Measurements from ENCODE around the gene C2orf81.
A peak's percentile ranks its signal among the peaks of the same experiment; 100 is the strongest.

The C2orf81 gene

DNA sequence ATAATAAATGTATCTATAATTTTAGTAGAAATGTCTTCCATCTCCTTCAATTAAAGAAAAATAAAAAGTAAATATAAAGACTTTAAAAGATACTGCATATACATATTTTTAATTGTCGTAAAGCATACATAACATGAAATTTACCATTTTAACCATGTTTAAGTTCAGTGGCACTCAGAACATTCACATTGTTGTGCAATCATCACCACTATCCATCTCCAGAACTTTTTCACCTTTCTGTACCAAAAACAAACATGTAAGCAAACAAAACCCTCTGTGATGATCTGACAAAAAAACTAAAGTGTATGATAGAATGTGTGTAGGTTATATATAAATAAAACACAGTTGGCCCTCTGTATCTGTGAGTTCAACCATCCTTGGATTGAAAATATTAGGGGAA is 27.9 kb downstream of the C2orf81 start:
- no peak for DNase-seq (ENCODE audit: insufficient read length, low spot score)
- no peak for FAIRE-seq
- TF ChIP-seq TAF1 (IDR thresholded peaks at IDR 0.05; ENCODE audit: low read depth, low read length) (no peak), PAX5 (IDR thresholded peaks at IDR 0.05; ENCODE audit: insufficient read depth, low read length, severe bottlenecking) (no peak), POU2F2 (IDR thresholded peaks at IDR 0.05; ENCODE audit: low read depth, low read length) (no peak), POLR2A (IDR thresholded peaks at IDR 0.05; ENCODE audit: low read depth, low read length) (no peak), SPI1 (IDR thresholded peaks at IDR 0.05; ENCODE audit: low read depth, low read length) (no peak), POLR2AphosphoS5 (IDR thresholded peaks at IDR 0.05; ENCODE audit: low read depth, low read length) (no peak)

DNA sequence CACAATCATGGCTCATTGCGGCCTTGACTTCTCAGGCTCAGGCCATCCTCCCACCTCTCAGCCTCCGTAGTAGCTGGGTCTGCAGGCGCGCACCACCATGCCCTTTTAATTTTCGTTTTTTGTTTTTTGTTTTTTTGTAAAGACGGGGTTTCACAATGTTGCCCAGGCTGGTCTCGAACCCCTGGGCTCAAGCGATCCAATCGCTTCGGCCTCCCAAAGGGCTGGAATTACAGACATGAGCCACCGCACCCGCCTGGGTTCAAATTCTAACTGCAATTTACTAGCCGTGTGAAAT is 29.0 kb downstream of the C2orf81 start:
- FAIRE-seq = no peak
- DNase-seq (ENCODE audit: insufficient read length, low spot score) = no peak
- TF ChIP-seq SPI1 (IDR thresholded peaks at IDR 0.05; ENCODE audit: low read depth, low read length) = no peak
- TF ChIP-seq PAX5 (IDR thresholded peaks at IDR 0.05; ENCODE audit: insufficient read depth, low read length, severe bottlenecking) = no peak
- no peak for TF ChIP-seq POU2F2 (IDR thresholded peaks at IDR 0.05; ENCODE audit: low read depth, low read length)
- no peak for TF ChIP-seq POLR2A (IDR thresholded peaks at IDR 0.05; ENCODE audit: low read depth, low read length)
- TF ChIP-seq TAF1 (IDR thresholded peaks at IDR 0.05; ENCODE audit: low read depth, low read length) = no peak
- TF ChIP-seq POLR2AphosphoS5 (IDR thresholded peaks at IDR 0.05; ENCODE audit: low read depth, low read length) = no peak

DNA sequence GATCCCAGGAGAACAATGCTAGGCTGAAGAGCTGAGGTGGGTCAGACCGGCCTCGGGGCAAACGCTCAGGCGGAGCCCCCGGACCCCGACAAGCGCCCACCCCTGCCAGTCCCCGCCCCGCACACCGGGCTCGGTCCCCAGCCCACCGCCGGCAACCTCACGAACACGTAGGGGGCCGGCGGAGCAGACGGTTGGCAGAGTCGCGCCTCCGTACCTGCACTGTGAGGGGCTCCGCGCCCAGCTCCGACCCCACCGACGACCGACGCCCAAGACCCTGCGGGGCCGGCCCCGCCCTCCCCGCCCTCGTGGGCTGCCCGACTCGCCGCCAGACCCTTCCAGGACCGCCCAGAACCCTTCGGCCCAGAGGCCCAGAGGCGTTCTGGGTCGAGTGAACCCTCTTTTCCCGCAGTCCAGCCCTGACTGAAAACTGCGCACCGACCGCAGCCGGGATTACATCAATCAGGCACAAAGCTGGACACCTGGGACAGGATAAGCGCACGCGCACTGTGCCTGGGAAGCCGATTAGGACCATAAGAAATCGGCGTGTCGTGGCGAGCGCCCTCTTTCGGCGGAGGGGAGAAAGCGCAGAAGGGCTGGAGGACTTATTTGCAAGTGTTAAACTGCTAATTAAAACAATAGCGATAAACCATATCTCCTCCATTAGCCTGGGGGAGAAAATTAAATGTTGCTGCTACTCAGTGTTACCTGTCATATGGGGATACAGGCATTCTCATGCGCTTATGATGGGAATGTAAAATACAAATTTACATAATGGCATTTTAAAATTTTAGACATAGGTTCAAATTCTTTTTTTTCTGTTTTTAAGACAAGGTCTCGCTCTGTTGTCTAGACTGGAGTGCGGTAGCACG is 29.6 kb downstream of the C2orf81 start:
- no peak for TF ChIP-seq PAX5 (IDR thresholded peaks at IDR 0.05; ENCODE audit: insufficient read depth, low read length, severe bottlenecking)
- peak; percentile 66; the same call in 1 of the 2 replicates for TF ChIP-seq POLR2AphosphoS5 (IDR thresholded peaks at IDR 0.05; ENCODE audit: low read depth, low read length)
- peak; percentile 36; the same call in 1 of the 2 replicates for TF ChIP-seq TAF1 (IDR thresholded peaks at IDR 0.05; ENCODE audit: low read depth, low read length)
- peak; percentile 62; the same call in 1 of the 2 replicates for TF ChIP-seq POLR2A (IDR thresholded peaks at IDR 0.05; ENCODE audit: low read depth, low read length)
- peak; percentile 97 for FAIRE-seq
- peak; percentile 84 for DNase-seq (ENCODE audit: insufficient read length, low spot score)

- TF ChIP-seq PAX5 (IDR thresholded peaks at IDR 0.05; ENCODE audit: insufficient read depth, low read length, severe bottlenecking) = no peak
- no peak for TF ChIP-seq POLR2A (IDR thresholded peaks at IDR 0.05; ENCODE audit: low read depth, low read length)
- no peak for TF ChIP-seq SPI1 (IDR thresholded peaks at IDR 0.05; ENCODE audit: low read depth, low read length)
- TF ChIP-seq POU2F2 (IDR thresholded peaks at IDR 0.05; ENCODE audit: low read depth, low read length) = no peak
- no peak for TF ChIP-seq POLR2AphosphoS5 (IDR thresholded peaks at IDR 0.05; ENCODE audit: low read depth, low read length)
- no peak for TF ChIP-seq TAF1 (IDR thresholded peaks at IDR 0.05; ENCODE audit: low read depth, low read length)
- no peak for DNase-seq (ENCODE audit: insufficient read length, low spot score)
- FAIRE-seq = peak; percentile 52
These were observed 30.2 kb downstream of the C2orf81 start for GRCh38 chr2:74391209-74391579.

DNA sequence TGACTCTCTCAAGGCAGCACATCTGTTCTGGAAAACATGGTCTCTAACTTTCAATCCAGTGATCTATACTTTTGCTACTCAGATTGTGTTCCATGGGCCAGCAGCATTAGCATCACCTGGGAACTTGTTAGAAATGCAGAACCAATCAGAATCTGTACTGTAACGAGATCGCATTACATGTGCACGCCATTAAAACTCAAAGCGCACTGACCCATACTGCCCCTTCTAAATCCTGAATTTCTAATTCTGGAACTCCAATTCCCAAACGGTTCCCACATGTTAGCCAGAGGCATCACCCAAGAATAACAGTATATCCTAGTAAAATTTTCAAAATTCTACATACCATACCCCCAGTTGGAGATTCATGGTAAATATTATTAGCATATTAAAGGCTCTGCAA is 30.8 kb downstream of the C2orf81 start:
- no peak for FAIRE-seq
- TF ChIP-seq PAX5 (IDR thresholded peaks at IDR 0.05; ENCODE audit: insufficient read depth, low read length, severe bottlenecking) (no peak), TAF1 (IDR thresholded peaks at IDR 0.05; ENCODE audit: low read depth, low read length) (no peak), SPI1 (IDR thresholded peaks at IDR 0.05; ENCODE audit: low read depth, low read length) (no peak), POLR2A (IDR thresholded peaks at IDR 0.05; ENCODE audit: low read depth, low read length) (no peak), POLR2AphosphoS5 (IDR thresholded peaks at IDR 0.05; ENCODE audit: low read depth, low read length) (no peak), POU2F2 (IDR thresholded peaks at IDR 0.05; ENCODE audit: low read depth, low read length) (no peak)

DNA sequence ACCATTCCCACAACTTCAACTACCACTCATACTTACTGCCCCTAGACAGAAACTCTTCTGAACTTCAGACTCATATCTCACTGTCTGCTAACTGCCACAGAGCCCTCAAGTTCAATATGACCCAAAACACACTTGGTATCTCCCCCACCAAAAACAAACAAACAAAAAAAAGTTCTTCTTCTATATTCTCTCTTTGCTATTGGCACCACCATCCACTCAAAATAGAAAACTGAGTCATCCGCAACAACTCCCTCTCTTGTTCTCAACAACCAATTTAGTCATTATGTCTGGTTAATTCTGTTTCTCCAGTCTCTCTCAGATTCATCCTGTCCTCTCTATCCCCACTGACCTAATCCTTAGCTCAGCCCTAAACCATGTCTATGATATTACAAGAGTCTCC is 34.1 kb downstream of the C2orf81 start:
- FAIRE-seq = no peak
- TF ChIP-seq SPI1 (IDR thresholded peaks at IDR 0.05; ENCODE audit: low read depth, low read length) (no peak), POU2F2 (IDR thresholded peaks at IDR 0.05; ENCODE audit: low read depth, low read length) (no peak), PAX5 (IDR thresholded peaks at IDR 0.05; ENCODE audit: insufficient read depth, low read length, severe bottlenecking) (no peak), TAF1 (IDR thresholded peaks at IDR 0.05; ENCODE audit: low read depth, low read length) (no peak)
- no peak for DNase-seq (ENCODE audit: insufficient read length, low spot score)

More for the DNA sequence above, 30.8 kb downstream of the C2orf81 start:
- DNase-seq (ENCODE audit: insufficient read length, low spot score) = no peak

- FAIRE-seq = no peak
These were observed 36.0 kb downstream of the C2orf81 start for GRCh38 chr2:74385396-74385795.

GRCh38 chr2:74384051-74384450 is 37.4 kb downstream of the C2orf81 start:
- FAIRE-seq = no peak
- TF ChIP-seq TAF1 (IDR thresholded peaks at IDR 0.05; ENCODE audit: low read depth, low read length) (no peak), POLR2A (IDR thresholded peaks at IDR 0.05; ENCODE audit: low read depth, low read length) (no peak), POLR2AphosphoS5 (IDR thresholded peaks at IDR 0.05; ENCODE audit: low read depth, low read length) (no peak), SPI1 (IDR thresholded peaks at IDR 0.05; ENCODE audit: low read depth, low read length) (no peak), PAX5 (IDR thresholded peaks at IDR 0.05; ENCODE audit: insufficient read depth, low read length, severe bottlenecking) (no peak), POU2F2 (IDR thresholded peaks at IDR 0.05; ENCODE audit: low read depth, low read length) (no peak)

More at GRCh38 chr2:74385396-74385795, 36.0 kb downstream of the C2orf81 start:
- no peak for DNase-seq (ENCODE audit: insufficient read length, low spot score)
- TF ChIP-seq SPI1 (IDR thresholded peaks at IDR 0.05; ENCODE audit: low read depth, low read length) (no peak), PAX5 (IDR thresholded peaks at IDR 0.05; ENCODE audit: insufficient read depth, low read length, severe bottlenecking) (no peak), POLR2A (IDR thresholded peaks at IDR 0.05; ENCODE audit: low read depth, low read length) (no peak), POLR2AphosphoS5 (IDR thresholded peaks at IDR 0.05; ENCODE audit: low read depth, low read length) (no peak), TAF1 (IDR thresholded peaks at IDR 0.05; ENCODE audit: low read depth, low read length) (no peak), POU2F2 (IDR thresholded peaks at IDR 0.05; ENCODE audit: low read depth, low read length) (no peak)

GRCh38 chr2:74383254-74383653 is 38.2 kb downstream of the C2orf81 start:
- TF ChIP-seq POLR2A (IDR thresholded peaks at IDR 0.05; ENCODE audit: low read depth, low read length) = no peak
- no peak for TF ChIP-seq POU2F2 (IDR thresholded peaks at IDR 0.05; ENCODE audit: low read depth, low read length)
- no peak for DNase-seq (ENCODE audit: insufficient read length, low spot score)
- no peak for FAIRE-seq

More at GRCh38 chr2:74384051-74384450, 37.4 kb downstream of the C2orf81 start:
- DNase-seq (ENCODE audit: insufficient read length, low spot score) = no peak

DNA sequence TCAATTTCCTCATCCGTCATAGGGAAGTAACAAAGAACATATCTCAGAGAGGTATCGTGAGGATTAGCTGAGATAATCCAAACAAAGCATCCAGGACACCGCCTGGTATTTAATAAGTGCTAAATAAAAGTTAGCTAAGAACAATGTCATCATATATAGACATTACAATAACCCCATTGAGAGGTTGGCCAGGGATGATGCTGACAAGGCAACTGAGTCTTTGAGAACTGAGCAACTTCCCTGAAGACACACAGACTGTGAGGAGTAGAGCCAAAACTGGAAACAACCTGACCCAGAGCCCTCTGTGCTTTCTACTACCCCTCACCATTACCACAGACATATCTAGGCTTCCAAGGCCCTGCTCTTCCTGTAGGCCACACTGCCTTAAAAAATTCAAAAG is 39.7 kb downstream of the C2orf81 start:
- TF ChIP-seq TAF1 (IDR thresholded peaks at IDR 0.05; ENCODE audit: low read depth, low read length) (no peak), POLR2A (IDR thresholded peaks at IDR 0.05; ENCODE audit: low read depth, low read length) (no peak), POLR2AphosphoS5 (IDR thresholded peaks at IDR 0.05; ENCODE audit: low read depth, low read length) (no peak), POU2F2 (IDR thresholded peaks at IDR 0.05; ENCODE audit: low read depth, low read length) (no peak), PAX5 (IDR thresholded peaks at IDR 0.05; ENCODE audit: insufficient read depth, low read length, severe bottlenecking) (no peak), SPI1 (IDR thresholded peaks at IDR 0.05; ENCODE audit: low read depth, low read length) (no peak)
- FAIRE-seq (no peak), DNase-seq (ENCODE audit: insufficient read length, low spot score) (no peak)

Data from GM12891 (cell line).